Measurements from ENCODE around the gene CD36. TPM values are rescaled to one million over a fixed set of nuclear protein-coding genes. Genes with fewer than 3 reads are reported as not detected.

Gene CD36
- total RNA-seq, 1 experiment from 2014 or later, result not detected

DNA sequence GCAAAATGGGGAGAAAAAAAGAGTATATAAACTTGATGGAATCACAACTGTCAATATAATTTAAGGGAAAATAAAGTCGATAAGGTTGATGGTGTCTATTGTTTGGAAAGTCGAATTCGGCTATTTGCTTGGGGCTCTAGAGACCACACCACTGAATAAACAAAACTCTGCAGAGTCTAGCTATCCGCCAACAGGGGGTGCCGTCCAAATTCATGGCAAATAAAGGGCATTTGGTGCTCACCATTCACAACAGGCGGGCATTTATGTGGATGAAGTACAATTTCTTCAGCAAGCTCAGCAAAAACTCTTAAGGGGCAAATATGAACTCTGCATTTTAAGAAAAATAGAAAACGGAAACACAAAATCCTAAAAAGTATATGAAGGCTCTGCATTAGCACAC lies 23.3 kb downstream of the CD36 start:
- Histone ChIP-seq H3K79me2 (ENCODE audit: low read length) (no peaks in the 10 kb centered on the region), H3K4me3 (ENCODE audit: low read length) (no peak overlapping the region), H4K20me1 (ENCODE audit: low read length) (no peaks in the 10 kb centered on the region), H3K4me1 (ENCODE audit: insufficient read depth, low read length) (peaks cover 13% of the 10 kb centered on the region), H3K27me3 (ENCODE audit: low read length) (no peaks in the 10 kb centered on the region), H3K9me2 (replicated peaks; ENCODE audit: low read length) (no peaks in the 10 kb centered on the region), H3K9ac (ENCODE audit: low read length) (no peak overlapping the region), H3F3A (ENCODE audit: low read length, unreplicated experiment) (no peaks in the 10 kb centered on the region), H3K27ac (ENCODE audit: low read length) (no peak overlapping the region), H3K36me3 (ENCODE audit: low read depth, low read length) (no peaks in the 10 kb centered on the region), H3K4me2 (ENCODE audit: low read length) (no peak overlapping the region), H2AFZ (ENCODE audit: low read length) (no peak overlapping the region), H3K9me3 (ENCODE audit: low read length) (no peaks in the 10 kb centered on the region)
- TF ChIP-seq EZH2phosphoT487 (IDR thresholded peaks at IDR 0.05; ENCODE audit: borderline replicate concordance, low read length), result no peak
- TF ChIP-seq, protein P1, sequence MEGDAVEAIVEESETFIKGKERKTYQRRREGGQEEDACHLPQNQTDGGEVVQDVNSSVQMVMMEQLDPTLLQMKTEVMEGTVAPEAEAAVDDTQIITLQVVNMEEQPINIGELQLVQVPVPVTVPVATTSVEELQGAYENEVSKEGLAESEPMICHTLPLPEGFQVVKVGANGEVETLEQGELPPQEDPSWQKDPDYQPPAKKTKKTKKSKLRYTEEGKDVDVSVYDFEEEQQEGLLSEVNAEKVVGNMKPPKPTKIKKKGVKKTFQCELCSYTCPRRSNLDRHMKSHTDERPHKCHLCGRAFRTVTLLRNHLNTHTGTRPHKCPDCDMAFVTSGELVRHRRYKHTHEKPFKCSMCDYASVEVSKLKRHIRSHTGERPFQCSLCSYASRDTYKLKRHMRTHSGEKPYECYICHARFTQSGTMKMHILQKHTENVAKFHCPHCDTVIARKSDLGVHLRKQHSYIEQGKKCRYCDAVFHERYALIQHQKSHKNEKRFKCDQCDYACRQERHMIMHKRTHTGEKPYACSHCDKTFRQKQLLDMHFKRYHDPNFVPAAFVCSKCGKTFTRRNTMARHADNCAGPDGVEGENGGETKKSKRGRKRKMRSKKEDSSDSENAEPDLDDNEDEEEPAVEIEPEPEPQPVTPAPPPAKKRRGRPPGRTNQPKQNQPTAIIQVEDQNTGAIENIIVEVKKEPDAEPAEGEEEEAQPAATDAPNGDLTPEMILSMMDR (conservative IDR thresholded peaks at IDR 0.05; ENCODE audit: low read depth, low read length), result peak; percentile 64
- BruUV-seq (replicated peaks), result no TSS peak
- CTCF ChIA-PET, result no interaction called here
- ATAC-seq (no peak), DNase-seq (peak; percentile 16)
- intact Hi-C loops (cut with micrococcal nuclease), result loop anchor here (10.0 kb wide), 1 partner anchor 527 kb away; the partner anchor contains the start of gene GNAI1
- POLR2A ChIA-PET (ENCODE audit: unreplicated experiment), result interaction anchor here (0.5 to 1.0 kb wide), 2 partner anchors 9 to 67 kb away, joined by 3 read pairs; no protein-coding TSS in a partner anchor

DNA sequence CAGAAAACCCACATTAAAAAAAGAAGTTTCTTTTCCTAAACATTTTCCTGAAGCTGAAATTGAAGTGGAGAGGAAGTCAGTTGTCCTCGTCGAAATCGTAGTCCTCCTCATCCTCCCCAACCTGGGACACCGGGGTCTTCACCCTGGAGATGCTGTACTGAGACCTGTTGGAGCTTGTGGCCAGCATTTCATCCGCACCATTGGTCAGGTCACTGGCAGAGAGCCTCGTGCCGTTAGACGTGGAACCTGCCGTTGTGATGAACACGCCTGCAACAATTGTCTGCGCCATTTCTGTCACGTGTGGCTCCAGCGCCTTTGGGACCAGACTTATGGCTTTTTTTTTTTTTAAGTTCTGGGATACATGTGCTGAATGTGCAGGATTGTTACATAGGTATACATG lies 23.8 kb downstream of the CD36 start:
- Histone ChIP-seq H3K4me1 (ENCODE audit: insufficient read depth, low read length) (peaks cover 18% of the 10 kb centered on the region), H3K4me3 (ENCODE audit: low read length) (no peak overlapping the region), H3F3A (ENCODE audit: low read length, unreplicated experiment) (no peaks in the 10 kb centered on the region), H3K27me3 (ENCODE audit: low read length) (no peaks in the 10 kb centered on the region), H3K9me2 (replicated peaks; ENCODE audit: low read length) (no peaks in the 10 kb centered on the region), H3K27ac (ENCODE audit: low read length) (no peak overlapping the region), H3K9ac (ENCODE audit: low read length) (no peak overlapping the region), H4K20me1 (ENCODE audit: low read length) (no peaks in the 10 kb centered on the region), H3K9me3 (ENCODE audit: low read length) (no peaks in the 10 kb centered on the region), H2AFZ (ENCODE audit: low read length) (no peak overlapping the region), H3K36me3 (ENCODE audit: low read depth, low read length) (no peaks in the 10 kb centered on the region), H3K4me2 (ENCODE audit: low read length) (no peak overlapping the region), H3K79me2 (ENCODE audit: low read length) (no peaks in the 10 kb centered on the region)
- TF ChIP-seq EZH2 (IDR thresholded peaks at IDR 0.05; ENCODE audit: low read length, unreplicated experiment), result no peak
- TF ChIP-seq, protein P1 (conservative IDR thresholded peaks at IDR 0.05; ENCODE audit: low read depth, low read length), result no peak
- TF ChIP-seq EZH2phosphoT487 (IDR thresholded peaks at IDR 0.05; ENCODE audit: borderline replicate concordance, low read length), result no peak
- intact Hi-C loops (cut with micrococcal nuclease), result loop anchor here (10.0 kb wide), 1 partner anchor 527 kb away; the partner anchor contains the start of gene GNAI1
- no peak for ATAC-seq
- CTCF ChIA-PET, result no interaction called here
- no peak for DNase-seq
- BruUV-seq (replicated peaks), result no TSS peak
- POLR2A ChIA-PET (ENCODE audit: unreplicated experiment), result interaction anchor here (1.0 kb wide), 1 partner anchor 10 kb away, joined by 3 read pairs; no protein-coding TSS in a partner anchor

DNA sequence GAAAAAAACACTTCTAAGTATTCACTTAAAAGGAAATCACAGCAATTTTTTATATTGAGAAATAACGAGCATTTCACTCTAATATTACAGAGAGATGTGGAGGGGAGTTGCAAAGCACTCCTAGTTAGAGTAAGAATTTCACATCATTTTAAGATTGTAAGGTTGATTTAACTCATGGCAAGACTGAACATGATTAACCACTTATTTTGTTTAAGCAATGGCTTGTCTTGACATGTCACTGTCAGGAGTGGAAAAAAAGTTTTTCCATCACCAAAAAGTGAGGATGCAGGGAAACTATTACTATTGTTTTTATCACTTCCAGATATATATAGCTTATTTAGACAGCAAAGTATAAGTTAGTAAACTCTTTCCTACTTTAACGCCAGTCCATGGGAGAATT lies 27.1 kb downstream of the CD36 start:
- no peaks in the 10 kb centered on the region for H3K36me3 ChIP-seq (ENCODE audit: low read depth, low read length)
- H3K27me3 ChIP-seq (ENCODE audit: low read length), result no peaks in the 10 kb centered on the region
- no peak for TF ChIP-seq EZH2 (IDR thresholded peaks at IDR 0.05; ENCODE audit: low read length, unreplicated experiment)
- TF ChIP-seq, protein P1 (conservative IDR thresholded peaks at IDR 0.05; ENCODE audit: low read depth, low read length), result no peak
- no peak for TF ChIP-seq EZH2phosphoT487 (IDR thresholded peaks at IDR 0.05; ENCODE audit: borderline replicate concordance, low read length)
- no peaks in the 10 kb centered on the region for H3F3A ChIP-seq (ENCODE audit: low read length, unreplicated experiment)
- no TSS peak for BruUV-seq (replicated peaks)
- intact Hi-C loops (cut with micrococcal nuclease), result loop anchor here (10.0 kb wide), 1 partner anchor 531 kb away; the partner anchor contains the start of gene GNAI1
- H3K27ac ChIP-seq (ENCODE audit: low read length), result peak overlapping the region; percentile 63
- no peak overlapping the region for H2AFZ ChIP-seq (ENCODE audit: low read length)
- H3K4me3 ChIP-seq (ENCODE audit: low read length), result no peak overlapping the region
- H3K79me2 ChIP-seq (ENCODE audit: low read length), result no peaks in the 10 kb centered on the region
- no peak for DNase-seq
- H3K9me2 ChIP-seq (replicated peaks; ENCODE audit: low read length), result no peaks in the 10 kb centered on the region
- H3K4me1 ChIP-seq (ENCODE audit: insufficient read depth, low read length), result peaks cover 17% of the 10 kb centered on the region
- CTCF ChIA-PET, result no interaction called here
- 0 out of 2 replicates have a peak overlapping the region, but pooled peaks have one; percentile 5 for H3K9ac ChIP-seq (ENCODE audit: low read length)
- H3K9me3 ChIP-seq (ENCODE audit: low read length), result no peaks in the 10 kb centered on the region
- no peaks in the 10 kb centered on the region for H4K20me1 ChIP-seq (ENCODE audit: low read length)
- ATAC-seq, result no peak
- H3K4me2 ChIP-seq (ENCODE audit: low read length), result peak overlapping the region; percentile 58; the same call in 1 of the 2 replicates
- POLR2A ChIA-PET (ENCODE audit: unreplicated experiment), result no interaction called here

Measured in PC-3 (cell line).